HG03135 (cell line): ENCODE measurements around the gene HACD2.

Source experiments
- ATAC-seq: cut with Tn5 transposase; IDR thresholded peaks from one replicate; pipeline ENCODE4 v1.9.1; 2021; ENCODE audit warnings: mild to moderate bottlenecking, moderate library complexity; ENCODE audit not compliant: unreplicated experiment

Gene HACD2

GRCh38 chr3:123486460-123486859, 98.4 kb downstream of the HACD2 start:
- no peak for ATAC-seq

- ATAC-seq = no peak
These were observed 99.3 kb downstream of the HACD2 start for GRCh38 chr3:123485551-123485950.

- no peak for ATAC-seq
These were observed 101.7 kb downstream of the HACD2 start for GRCh38 chr3:123483146-123483545.

GRCh38 chr3:123481722-123482457, 103.0 kb downstream of the HACD2 start:
- no peak for ATAC-seq

GRCh38 chr3:123481071-123481470, 103.8 kb downstream of the HACD2 start:
- no peak for ATAC-seq

- no peak for ATAC-seq
These were observed 104.4 kb downstream of the HACD2 start for GRCh38 chr3:123480428-123480827.

GRCh38 chr3:123479891-123480290, 105.0 kb downstream of the HACD2 start:
- no peak for ATAC-seq

GRCh38 chr3:123478314-123478713, 106.5 kb downstream of the HACD2 start:
- ATAC-seq = no peak

- no peak for ATAC-seq
These were observed 107.7 kb downstream of the HACD2 start for GRCh38 chr3:123476967-123477750.

GRCh38 chr3:123475786-123476185, 109.1 kb downstream of the HACD2 start:
- ATAC-seq = no peak

- no peak for ATAC-seq
These were observed 113.7 kb downstream of the HACD2 start for GRCh38 chr3:123471106-123471505.

- ATAC-seq = no peak
These were observed 115.4 kb downstream of the HACD2 start for GRCh38 chr3:123469323-123469995.

- ATAC-seq = no peak
These were observed 117.8 kb downstream of the HACD2 start for GRCh38 chr3:123467046-123467445.

GRCh38 chr3:123464211-123464610, 120.6 kb downstream of the HACD2 start:
- ATAC-seq = no peak

- ATAC-seq = no peak
These were observed 125.0 kb downstream of the HACD2 start for GRCh38 chr3:123459862-123460261.

GRCh38 chr3:123458255-123458654, 126.6 kb downstream of the HACD2 start:
- ATAC-seq = no peak

- no peak for ATAC-seq
These were observed 127.0 kb downstream of the HACD2 start for GRCh38 chr3:123457841-123458240.

- ATAC-seq = no peak
These were observed 131.2 kb downstream of the HACD2 start for GRCh38 chr3:123453675-123454074.

GRCh38 chr3:123451186-123451585, 133.7 kb downstream of the HACD2 start:
- no peak for ATAC-seq

- no peak for ATAC-seq
These were observed 134.8 kb downstream of the HACD2 start for GRCh38 chr3:123449997-123450604.
